Common myeloid progenitor, CD34-positive (primary cell): Measurements from ENCODE around the gene REPIN1. TPM values are rescaled to one million over a fixed set of nuclear protein-coding genes. Genes with fewer than 3 reads are reported as not detected.
A peak's percentile ranks its signal among the peaks of the same experiment; 100 is the strongest.

ENCODE experiments used
- CTCF ChIA-PET: fragments of 350-600 bp; sonication (Branson Sonifier 250); formaldehyde crosslinking; loops from one replicate; lab custom pipeline; 2021; ENCODE audit warnings: antibody characterized with exemption; lab: Charles Lee
- POLR2A ChIA-PET: fragments of 350-600 bp; sonication (Branson Sonifier 250); formaldehyde crosslinking; loops from one replicate; lab custom pipeline; 2021; ENCODE audit warnings: antibody characterized with exemption; lab: Charles Lee
- DNase-seq, 3 donors: peaks; one replicate each; pipeline versions ENCODE4 v3.0.0 to v3.0.0-alpha.2; 2013
- H3K27ac ChIP-seq, 2 experiments: 1 replicate in 1 of 2; 2 replicates in 1 of 2; pipeline ENCODE4 v1.7.0; 2013; ENCODE audit warnings: inconsistent platforms in 2 of 2, low read length in 2 of 2, mild to moderate bottlenecking in 2 of 2, low read depth in 1 of 2, moderate library complexity in 1 of 2; ENCODE audit not compliant: severe bottlenecking in 2 of 2, insufficient read depth in 1 of 2, poor library complexity in 1 of 2
- H3K27me3 ChIP-seq, 5 experiments: replicated peaks in 2 of 5; 1 replicate in 3 of 5; 2 replicates in 2 of 5; pipeline versions ENCODE4 v1.6.1 to v1.7.0; 2013; ENCODE audit warnings: low read length in 4 of 5, mild to moderate bottlenecking in 2 of 5, moderate library complexity in 2 of 5, inconsistent platforms in 1 of 5; ENCODE audit not compliant: insufficient read depth in 5 of 5, control insufficient read depth in 4 of 5
- H3K36me3 ChIP-seq, 4 experiments: 1 replicate in 2 of 4; 2 replicates in 2 of 4; pipeline versions ENCODE4 v1.6.1 to v1.7.0; 2013; ENCODE audit warnings: low read length in 3 of 4, control low read depth in 1 of 4, mild to moderate bottlenecking in 1 of 4; ENCODE audit not compliant: control insufficient read depth in 4 of 4, insufficient read depth in 4 of 4
- H3K4me1 ChIP-seq, 4 experiments: 1 replicate in 3 of 4; 2 replicates in 1 of 4; pipeline versions ENCODE4 v1.6.1 to v1.7.1; 2013; ENCODE audit warnings: low read length in 3 of 4, mild to moderate bottlenecking in 3 of 4, control low read depth in 1 of 4, inconsistent platforms in 1 of 4, moderate library complexity in 1 of 4; ENCODE audit not compliant: control insufficient read depth in 4 of 4, insufficient read depth in 4 of 4; ENCODE audit errors: control extremely low read depth in 1 of 4
- H3K4me3 ChIP-seq, 7 experiments: 1 replicate in 4 of 7; 2 replicates in 3 of 7; pipeline versions ENCODE4 v1.5.1 to v1.7.0; 2013; ENCODE audit warnings: mild to moderate bottlenecking in 7 of 7, low read length in 6 of 7, moderate library complexity in 6 of 7, inconsistent platforms in 2 of 7, low read depth in 2 of 7, control low read depth in 1 of 7; ENCODE audit not compliant: insufficient read depth in 4 of 7, control insufficient read depth in 1 of 7; ENCODE audit errors: extremely low read depth in 1 of 7
- H3K9me3 ChIP-seq, 5 experiments: 1 replicate in 4 of 5; 2 replicates in 1 of 5; pipeline versions ENCODE4 v1.6.1 to v1.7.1; 2013; ENCODE audit warnings: low read length in 4 of 5, mild to moderate bottlenecking in 2 of 5, inconsistent platforms in 1 of 5, low read depth in 1 of 5, moderate library complexity in 1 of 5; ENCODE audit not compliant: control insufficient read depth in 4 of 5, insufficient read depth in 2 of 5; ENCODE audit errors: control extremely low read depth in 1 of 5
- WGBS: methylation state at CpG from one replicate; pipeline ENCODE4 v1.1.5; 2013; ENCODE audit not compliant: insufficient coverage; 5-methylcytosine and 5-hydroxymethylcytosine counted together
- polyA plus RNA-seq: library from polyadenylated mRNA; unstranded; fragments of 120-200 nt; gene quantifications from one replicate; pipeline ENCODE4 v1.2.1, GENCODE V29; 2013

The REPIN1 gene
- polyA plus RNA-seq, result 119 TPM

DNA sequence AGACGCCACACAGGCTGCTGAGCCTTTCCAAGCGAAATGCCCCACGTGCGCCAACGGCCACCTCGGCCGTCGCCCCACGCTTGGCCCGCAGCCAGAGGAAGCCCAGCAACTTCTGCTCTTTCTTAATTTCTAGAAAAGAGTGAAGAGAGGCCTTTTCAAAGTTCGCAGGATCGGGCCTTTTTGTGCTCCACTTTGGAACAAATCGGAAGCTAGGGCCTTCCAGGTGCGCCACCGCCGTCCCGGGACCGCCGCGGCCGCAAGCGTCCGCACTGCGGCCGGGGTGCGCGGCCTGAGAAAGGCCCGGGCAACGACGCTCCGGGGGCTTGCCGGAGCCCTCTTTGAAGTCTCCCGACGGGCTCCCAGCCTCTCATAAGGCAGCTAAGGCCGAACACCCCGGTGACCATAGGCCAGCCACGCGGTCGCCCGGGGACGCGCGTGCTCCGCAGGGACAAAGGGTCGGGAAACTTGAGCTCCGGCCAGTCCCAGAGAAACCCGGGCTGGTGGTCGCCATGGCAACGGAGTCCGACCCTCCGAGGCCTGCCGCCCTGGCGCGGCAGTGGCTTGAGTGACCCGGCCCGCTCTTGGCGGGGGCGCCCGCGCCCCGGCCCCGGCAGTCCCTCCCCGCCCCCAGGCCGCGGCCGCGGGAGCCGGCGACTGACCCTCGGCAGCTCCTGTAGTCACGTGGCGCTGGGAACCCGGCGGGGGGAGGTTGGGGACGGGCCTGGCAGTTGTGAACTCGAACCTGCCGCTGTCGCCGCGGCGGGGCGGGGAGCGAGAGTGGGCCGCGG is at the start of gene REPIN1:
Gene REPIN1 (plus strand): TSS at position 727 of the 788 bp plus-strand sequence. CDS start 890 bp downstream, outside the sequence.
- ChIA-PET POLR2A (interaction anchor here (1.6 to 2.8 kb wide), 3 partner anchors 10 to 36 kb away, joined by 3 to 13 read pairs (median 11); partner anchors contain the start of gene ZNF775), CTCF (interaction anchor here (0.9 to 4.4 kb wide), 2 partner anchors 10 to 11 kb away, joined by 4 to 27 read pairs; no protein-coding TSS in a partner anchor)
- H3K4me1 ChIP-seq, result peaks cover 39 to 78% (median 76%) of the 10 kb centered on the region in 4 experiments

GRCh38 chr7:150321788-150322113 is 46.9 kb upstream of the REPIN1 start:
- POLR2A ChIA-PET, result no interaction called here
- WGBS, result 95% methylated on average over 3 of the region's 3 CpGs
- Histone ChIP-seq H3K27ac (peak overlapping the region in 1 of 2 experiments; percentile 89), H3K4me3 (peak overlapping the region in 1 of 7 experiments; percentile 85), H3K4me1 (peaks cover 4 to 51% (median 36%) of the 10 kb centered on the region in 4 experiments), H3K9me3 (no peaks in the 10 kb centered on the region), H3K27me3 (no peaks in the 10 kb centered on the region), H3K36me3 (peaks cover 4 to 18% (median 11%) of the 10 kb centered on the region in 4 experiments)
- DNase-seq, result no peak
- CTCF ChIA-PET, result interaction anchor here (0.9 to 1.6 kb wide), 3 partner anchors 8 to 96 kb away, joined by 3 read pairs; no protein-coding TSS in a partner anchor

More for the DNA sequence above, at the start of gene REPIN1:
- H3K36me3 ChIP-seq, result peaks cover 3 to 37% (median 21%) of the 10 kb centered on the region in 4 experiments
- no peaks in the 10 kb centered on the region for H3K9me3 ChIP-seq
- H3K27me3 ChIP-seq, result no peaks in the 10 kb centered on the region
- H3K4me3 ChIP-seq, result peak within 1 kb of the TSS; percentile 57 to 96 (median 83)
- H3K27ac ChIP-seq, result peak within 1 kb of the TSS; percentile 96 to 97
- DNase-seq, result peak; percentile 90 to 97 (median 96)
- under 1% methylated on average over 77 of the region's 85 CpGs for WGBS

- ChIA-PET POLR2A (no interaction called here), CTCF (interaction anchor here (0.9 to 1.6 kb wide), 3 partner anchors 9 to 95 kb away, joined by 3 read pairs; no protein-coding TSS in a partner anchor)
- peaks cover 4 to 23% (median 16%) of the 10 kb centered on the region in 4 experiments for H3K36me3 ChIP-seq
- H3K27me3 ChIP-seq, result no peaks in the 10 kb centered on the region
- no peaks in the 10 kb centered on the region for H3K9me3 ChIP-seq
- peak overlapping the region; percentile 64 to 89 for H3K27ac ChIP-seq
- peak overlapping the region; percentile 39 to 85 (median 75) for H3K4me3 ChIP-seq
- peak in 2 of 3 donors; percentile 45 to 64 for DNase-seq
- WGBS, result 47% methylated on average over 2 of the region's 4 CpGs
- H3K4me1 ChIP-seq, result peaks cover 4 to 51% (median 36%) of the 10 kb centered on the region in 4 experiments
These were observed 46.3 kb upstream of the REPIN1 start for GRCh38 chr7:150322114-150322832.

GRCh38 chr7:150322833-150323681 is 45.6 kb upstream of the REPIN1 start, which contains the start of the genes ACTR3C and LRRC61:
Gene ACTR3C, minus strand, starts transcription at chr7:150323545. Its CDS starts 28,249 bp downstream, at chr7:150295296.
Gene LRRC61, plus strand, starts transcription at chr7:150323355. Its CDS starts 13,507 bp downstream, at chr7:150336862.
- H3K27ac ChIP-seq, result peak within 1 kb of the TSS; percentile 64 to 89
- H3K4me3 ChIP-seq, result peak within 1 kb of the TSS; percentile 39 to 85 (median 75)
- H3K4me1 ChIP-seq, result peaks cover 4 to 51% (median 36%) of the 10 kb centered on the region in 4 experiments
- ChIA-PET POLR2A (no interaction called here), CTCF (interaction anchor here (1.2 to 1.6 kb wide), 2 partner anchors 54 to 66 kb away, joined by 3 read pairs; no protein-coding TSS in a partner anchor)
- no peaks in the 10 kb centered on the region for H3K27me3 ChIP-seq
- H3K36me3 ChIP-seq, result peaks cover 9 to 30% (median 20%) of the 10 kb centered on the region in 4 experiments
- peak in 2 of 3 donors; percentile 51 to 67 for DNase-seq
- WGBS, result 4% methylated on average over 72 of the region's 82 CpGs
- H3K9me3 ChIP-seq, result no peaks in the 10 kb centered on the region

- no peaks in the 10 kb centered on the region for H3K27me3 ChIP-seq
- H3K9me3 ChIP-seq, result no peaks in the 10 kb centered on the region
- ChIA-PET POLR2A (no interaction called here), CTCF (interaction anchor here (1.2 kb wide), 1 partner anchor 54 kb away, joined by 3 read pairs; no protein-coding TSS in a partner anchor)
- WGBS, result 11% methylated on average over 12 of the region's 16 CpGs
- H3K27ac ChIP-seq, result peak overlapping the region; percentile 64 to 89
- H3K36me3 ChIP-seq, result peaks cover 12 to 36% (median 28%) of the 10 kb centered on the region in 4 experiments
- DNase-seq, result peak in 2 of 3 donors; percentile 46 to 55
- peak overlapping the region; percentile 39 to 85 (median 75) for H3K4me3 ChIP-seq
- H3K4me1 ChIP-seq, result peaks cover 4 to 51% (median 36%) of the 10 kb centered on the region in 4 experiments
These were observed 44.8 kb upstream of the REPIN1 start for GRCh38 chr7:150323682-150324372.
